ENCODE results near the gene KCNAB3. TPM values are rescaled to one million over a fixed set of nuclear protein-coding genes. Genes with fewer than 3 reads are reported as not detected.

Gene KCNAB3
- polyA plus RNA-seq, 1 donor (not counting 4 experiments of a cell fraction or from before 2014, with no cell fraction given) = 2.0 TPM

GRCh38 chr17:7932949-7933348 lies 3.3 kb upstream of the KCNAB3 start:
- no peak for DNase-seq (ENCODE audit: low read depth, low spot score)
- dilution Hi-C loops (cut with MboI; ENCODE audit: extremely low pct_ligation_motif_present, low sequenced_read_pairs) = no loop called here
- no peaks in the 10 kb centered on the region for H4K20me1 ChIP-seq (ENCODE audit: control insufficient read depth, extremely low read depth, insufficient read depth, low read length)
- H2AFZ ChIP-seq (ENCODE audit: control insufficient read depth, low read length) = peak overlapping the region; percentile 99
- peak overlapping the region; percentile 63 to 94 (median 90) for H3K4me3 ChIP-seq (ENCODE audit: control insufficient read depth in 2 of 3, extremely low read depth in 1 of 3, insufficient read depth in 2 of 3, low read depth in 1 of 3, low read length in 3 of 3)
- H3K4me1 ChIP-seq (ENCODE audit: control insufficient read depth, extremely low read depth, insufficient read depth, low read length) = peaks cover 18% of the 10 kb centered on the region
- no peaks in the 10 kb centered on the region for H3K9me3 ChIP-seq (ENCODE audit: control insufficient read depth, low read depth, low read length)
- H3K4me2 ChIP-seq (ENCODE audit: control insufficient read depth, extremely low read depth, insufficient read depth, low read depth, low read length) = peak overlapping the region; percentile 98
- peak overlapping the region; percentile 90 for H3K27ac ChIP-seq (ENCODE audit: control insufficient read depth, insufficient read depth, low read length)
- H3K9ac ChIP-seq (ENCODE audit: control insufficient read depth, extremely low read depth, insufficient read depth, low read length) = peak overlapping the region; percentile 92
- peaks cover 32% of the 10 kb centered on the region for H3K79me2 ChIP-seq (ENCODE audit: control insufficient read depth, insufficient read depth, low read length)
- peaks cover 17 to 21% of the 10 kb centered on the region in 2 experiments for H3K36me3 ChIP-seq (ENCODE audit: control insufficient read depth in 2 of 2, extremely low read depth in 1 of 2, insufficient read depth in 2 of 2, low read length in 2 of 2)
- FAIRE-seq = peak; percentile 23
- no peaks in the 10 kb centered on the region for H3K27me3 ChIP-seq (ENCODE audit: control insufficient read depth, extremely low read depth, insufficient read depth, low read length)
- TF ChIP-seq CTCF (optimal IDR thresholded peaks at IDR 0.05 in 1 of 3, IDR thresholded peaks at IDR 0.05 in 1 of 3, conservative IDR thresholded peaks at IDR 0.05 in 1 of 3; ENCODE audit: extremely low read depth in 1 of 3, insufficient read depth in 2 of 3, low read length in 3 of 3) (peak; percentile 12 to 37 (median 21)), EZH2 (IDR thresholded peaks at IDR 0.05; ENCODE audit: low read length) (no peak)
- H3K9me1 ChIP-seq (ENCODE audit: control insufficient read depth, extremely low read depth, insufficient read depth, low read length) = peaks cover 4% of the 10 kb centered on the region

- Histone ChIP-seq H3K27me3 (ENCODE audit: control insufficient read depth, extremely low read depth, insufficient read depth, low read length) (no peaks in the 10 kb centered on the region), H3K4me2 (ENCODE audit: control insufficient read depth, extremely low read depth, insufficient read depth, low read depth, low read length) (peak overlapping the region; percentile 98), H3K4me1 (ENCODE audit: control insufficient read depth, extremely low read depth, insufficient read depth, low read length) (peaks cover 18% of the 10 kb centered on the region), H3K9me1 (ENCODE audit: control insufficient read depth, extremely low read depth, insufficient read depth, low read length) (peaks cover 4% of the 10 kb centered on the region), H2AFZ (ENCODE audit: control insufficient read depth, low read length) (peak overlapping the region; percentile 99), H3K4me3 (ENCODE audit: control insufficient read depth in 2 of 3, extremely low read depth in 1 of 3, insufficient read depth in 2 of 3, low read depth in 1 of 3, low read length in 3 of 3) (peak overlapping the region; percentile 63 to 94 (median 90)), H4K20me1 (ENCODE audit: control insufficient read depth, extremely low read depth, insufficient read depth, low read length) (no peaks in the 10 kb centered on the region), H3K27ac (ENCODE audit: control insufficient read depth, insufficient read depth, low read length) (peak overlapping the region; percentile 90), H3K79me2 (ENCODE audit: control insufficient read depth, insufficient read depth, low read length) (peaks cover 32% of the 10 kb centered on the region), H3K9ac (ENCODE audit: control insufficient read depth, extremely low read depth, insufficient read depth, low read length) (peak overlapping the region; percentile 92), H3K36me3 (ENCODE audit: control insufficient read depth in 2 of 2, extremely low read depth in 1 of 2, insufficient read depth in 2 of 2, low read length in 2 of 2) (peaks cover 17 to 23% of the 10 kb centered on the region in 2 experiments), H3K9me3 (ENCODE audit: control insufficient read depth, low read depth, low read length) (no peaks in the 10 kb centered on the region)
- DNase-seq (ENCODE audit: low read depth, low spot score) (no peak), FAIRE-seq (no peak)
- TF ChIP-seq EZH2 (IDR thresholded peaks at IDR 0.05; ENCODE audit: low read length) (no peak), CTCF (optimal IDR thresholded peaks at IDR 0.05 in 1 of 3, IDR thresholded peaks at IDR 0.05 in 1 of 3, conservative IDR thresholded peaks at IDR 0.05 in 1 of 3; ENCODE audit: extremely low read depth in 1 of 3, insufficient read depth in 2 of 3, low read length in 3 of 3) (no peak)
- dilution Hi-C loops (cut with MboI; ENCODE audit: extremely low pct_ligation_motif_present, low sequenced_read_pairs) = no loop called here
Observed at GRCh38 chr17:7932483-7932891, 2.8 kb upstream of the KCNAB3 start.
